WTC11 (cell line): Measurements from ENCODE around the gene NUDCD2. TPM values are rescaled to one million over a fixed set of nuclear protein-coding genes. Genes with fewer than 3 reads are reported as not detected.

Experiments used
- ATAC-seq: fragments of 200-7000 bp; cut with Tn5 transposase; 2 replicates; pipeline ENCODE4 v1.10.0; 2021; ENCODE audit warnings: mild to moderate bottlenecking, moderate library complexity
- CTCF ChIA-PET: fragments of 300-600 bp; sonication (Branson Sonifier 250); formaldehyde crosslinking; loops from one replicate; lab custom pipeline; 2021; ENCODE audit warnings: antibody characterized with exemption; lab: Charles Lee
- POLR2A ChIA-PET: fragments of 350-600 bp; sonication (Branson Sonifier 250); formaldehyde crosslinking; loops from one replicate; lab custom pipeline; 2021; ENCODE audit warnings: antibody characterized with exemption; lab: Charles Lee
- DNase-seq: peaks from one replicate; pipeline ENCODE4 v3.0.0; 2021; ENCODE audit warnings: low spot score
- H3K27ac Mint-ChIP-seq: 2 replicates; pipeline ENCODE4 v1.8.0; 2021; ENCODE audit warnings: mixed read lengths
- H3K27me3 Mint-ChIP-seq: 2 replicates; pipeline ENCODE4 v1.8.0; 2021; ENCODE audit warnings: low read depth, mild to moderate bottlenecking, moderate library complexity, mixed read lengths
- H3K36me3 Mint-ChIP-seq: 2 replicates; pipeline ENCODE4 v1.8.0; 2021; ENCODE audit warnings: mixed read lengths
- H3K4me1 Mint-ChIP-seq: 2 replicates; pipeline ENCODE4 v1.8.0; 2022; ENCODE audit warnings: mixed read lengths
- H3K4me3 Mint-ChIP-seq: 2 replicates; pipeline ENCODE4 v1.8.0; 2021; ENCODE audit warnings: mild to moderate bottlenecking, moderate library complexity, mixed read lengths
- H3K9me3 Mint-ChIP-seq: 2 replicates; pipeline ENCODE4 v1.8.0; 2021; ENCODE audit warnings: mixed read lengths
- CBFB ChIP-seq: sonication (generic); formaldehyde crosslinking; IDR thresholded peaks from 2 replicates; pipeline ENCODE4 v1.8.1; 2022; ENCODE audit warnings: mild to moderate bottlenecking, low read depth, missing genetic modification reagents
- CREM ChIP-seq: sonication (generic); formaldehyde crosslinking; IDR thresholded peaks from 2 replicates; pipeline ENCODE4 v1.8.1; 2022; ENCODE audit warnings: mild to moderate bottlenecking, missing genetic modification reagents, moderate library complexity
- CTCF ChIP-seq: fragments of 200-600 bp; IDR thresholded peaks from 2 replicates; pipeline ENCODE4 v1.8.0; 2022; ENCODE audit warnings: antibody characterized with exemption
- E2F4 ChIP-seq: sonication (generic); formaldehyde crosslinking; IDR thresholded peaks from 2 replicates; pipeline ENCODE4 v1.8.1; 2022; ENCODE audit warnings: low read depth, mild to moderate bottlenecking, moderate library complexity, missing genetic modification reagents, borderline replicate concordance
- E2F5 ChIP-seq: sonication (generic); formaldehyde crosslinking; IDR thresholded peaks from 2 replicates; pipeline ENCODE4 v1.8.1; 2022; ENCODE audit warnings: mild to moderate bottlenecking, moderate library complexity, missing genetic modification reagents
- FOXK1 ChIP-seq: sonication (generic); formaldehyde crosslinking; IDR thresholded peaks from 2 replicates; pipeline ENCODE4 v1.8.0; 2022; ENCODE audit warnings: mild to moderate bottlenecking, moderate library complexity, missing genetic modification reagents
- MXD4 ChIP-seq: fragments of 250-450 bp; sonication (Bioruptor Pico); IDR thresholded peaks from 2 replicates; pipeline ENCODE4 v1.8.0; 2021; ENCODE audit warnings: mild to moderate bottlenecking, moderate library complexity, borderline replicate concordance
- OVOL2 ChIP-seq: fragments of 250-450 bp; sonication (Bioruptor Pico); IDR thresholded peaks from 2 replicates; pipeline ENCODE4 v1.9.0; 2021; ENCODE audit warnings: mild to moderate bottlenecking, borderline replicate concordance
- RELA ChIP-seq: sonication (generic); formaldehyde crosslinking; IDR thresholded peaks from 2 replicates; pipeline ENCODE4 v1.8.1; 2022; ENCODE audit warnings: missing genetic modification reagents, mild to moderate bottlenecking, borderline replicate concordance
- TCF7 ChIP-seq: sonication (generic); formaldehyde crosslinking; IDR thresholded peaks from 2 replicates; pipeline ENCODE4 v1.8.0; 2022; ENCODE audit warnings: mild to moderate bottlenecking, low read depth, missing genetic modification reagents, moderate library complexity
- ZNF121 ChIP-seq: sonication (generic); formaldehyde crosslinking; IDR thresholded peaks from 2 replicates; pipeline ENCODE4 v1.8.0; 2023; ENCODE audit warnings: missing genetic modification reagents
- ZNF317 ChIP-seq: sonication (generic); formaldehyde crosslinking; IDR thresholded peaks from 2 replicates; pipeline ENCODE4 v1.8.1; 2023; ENCODE audit warnings: low read depth, mild to moderate bottlenecking, moderate library complexity, missing genetic modification reagents, borderline replicate concordance
- ZNF416 ChIP-seq: fragments of 250-450 bp; sonication (Bioruptor Pico); IDR thresholded peaks from 2 replicates; pipeline ENCODE4 v1.9.0; 2021; ENCODE audit warnings: mild to moderate bottlenecking, inconsistent platforms
- ZNF532 ChIP-seq: fragments of 250-450 bp; sonication (Bioruptor Pico); IDR thresholded peaks from 2 replicates; pipeline ENCODE4 v1.9.0; 2021; ENCODE audit warnings: mild to moderate bottlenecking, borderline replicate concordance
- total RNA-seq: library from RNA; stranded (reverse); gene quantifications from 3 replicates; pipeline ENCODE4 v1.2.3, GENCODE V29; 2021
- TF ChIP-seq, protein P1 (sequence below): sonication (generic); formaldehyde crosslinking; IDR thresholded peaks from 2 replicates; pipeline ENCODE4 v1.8.0; 2022; ENCODE audit warnings: mild to moderate bottlenecking, missing genetic modification reagents
- TF ChIP-seq, protein P2 (sequence below): sonication (generic); formaldehyde crosslinking; IDR thresholded peaks from 2 replicates; pipeline ENCODE4 v1.8.1; 2023; ENCODE audit warnings: mild to moderate bottlenecking, missing genetic modification reagents, moderate library complexity
- TF ChIP-seq, protein P3 (sequence below): sonication (generic); formaldehyde crosslinking; IDR thresholded peaks from 2 replicates; pipeline ENCODE4 v1.8.1; 2023; ENCODE audit warnings: mild to moderate bottlenecking, missing genetic modification reagents
- TF ChIP-seq, protein P4 (sequence below): sonication (generic); formaldehyde crosslinking; conservative IDR thresholded peaks from 2 replicates; pipeline ENCODE4 v1.8.1; 2023; ENCODE audit warnings: mild to moderate bottlenecking, low read depth, missing genetic modification reagents, moderate library complexity

The NUDCD2 gene
- total RNA-seq, 1 experiment from 2014 or later = 73.4 TPM

GRCh38 chr5:163463063-163463435, 3.1 kb upstream of the NUDCD2 start:
- H3K9me3 Mint-ChIP-seq = no peaks in the 10 kb centered on the region
- DNase-seq = no peak
- H3K4me3 Mint-ChIP-seq = no peak overlapping the region
- H3K27ac Mint-ChIP-seq = no peak overlapping the region
- H3K36me3 Mint-ChIP-seq = peaks cover 31% of the 10 kb centered on the region
- no peak for TF ChIP-seq TCF7 (CRISPR knock-in tag)
- TF ChIP-seq CREM (CRISPR knock-in tag) = no peak
- TF ChIP-seq, protein P1, sequence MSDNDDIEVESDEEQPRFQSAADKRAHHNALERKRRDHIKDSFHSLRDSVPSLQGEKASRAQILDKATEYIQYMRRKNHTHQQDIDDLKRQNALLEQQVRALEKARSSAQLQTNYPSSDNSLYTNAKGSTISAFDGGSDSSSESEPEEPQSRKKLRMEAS (CRISPR knock-in tag) = no peak
- TF ChIP-seq MXD4 (CRISPR knock-in tag) = no peak
- no peak for TF ChIP-seq FOXK1
- no peak for TF ChIP-seq E2F5 (CRISPR knock-in tag)
- TF ChIP-seq CBFB (CRISPR knock-in tag) = no peak
- TF ChIP-seq, protein P2, sequence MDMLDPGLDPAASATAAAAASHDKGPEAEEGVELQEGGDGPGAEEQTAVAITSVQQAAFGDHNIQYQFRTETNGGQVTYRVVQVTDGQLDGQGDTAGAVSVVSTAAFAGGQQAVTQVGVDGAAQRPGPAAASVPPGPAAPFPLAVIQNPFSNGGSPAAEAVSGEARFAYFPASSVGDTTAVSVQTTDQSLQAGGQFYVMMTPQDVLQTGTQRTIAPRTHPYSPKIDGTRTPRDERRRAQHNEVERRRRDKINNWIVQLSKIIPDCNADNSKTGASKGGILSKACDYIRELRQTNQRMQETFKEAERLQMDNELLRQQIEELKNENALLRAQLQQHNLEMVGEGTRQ (CRISPR knock-in tag) = no peak
- TF ChIP-seq E2F4 (CRISPR knock-in tag) = no peak
- TF ChIP-seq ZNF416 (CRISPR knock-in tag) = no peak
- H3K27me3 Mint-ChIP-seq = peaks cover 3% of the 10 kb centered on the region
- ChIA-PET CTCF (no interaction called here), POLR2A (no interaction called here)
- no peak for ATAC-seq
- peaks cover 14% of the 10 kb centered on the region for H3K4me1 Mint-ChIP-seq

DNA sequence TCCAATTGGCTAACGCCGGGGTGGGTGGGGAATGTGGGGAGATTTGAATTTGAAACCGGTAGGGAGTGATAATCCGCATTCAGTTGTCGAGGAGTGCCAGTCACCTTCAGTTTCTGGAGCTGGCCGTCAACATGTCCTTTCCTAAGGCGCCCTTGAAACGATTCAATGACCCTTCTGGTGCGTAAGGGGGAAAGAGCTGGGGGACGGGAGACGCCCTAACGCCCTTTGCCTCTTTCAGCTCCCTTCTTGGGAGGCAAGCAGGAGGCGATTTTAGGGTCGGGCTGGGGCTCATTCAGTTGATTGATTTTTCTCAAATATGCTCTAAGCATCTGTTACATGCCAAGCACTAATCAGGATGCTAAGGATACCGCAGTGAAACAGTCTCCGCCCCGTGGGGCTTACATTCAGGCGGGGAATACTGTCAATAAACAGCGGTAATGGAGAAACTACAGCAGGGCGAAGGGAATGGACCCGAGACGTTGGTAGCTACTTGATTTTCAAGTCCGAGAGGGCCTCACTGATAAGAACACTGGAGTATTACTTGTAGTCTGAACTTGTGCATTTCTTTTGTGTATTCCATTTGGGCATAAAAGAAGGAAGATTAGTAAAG, 765 bp upstream of the NUDCD2 start, which contains the start of gene HMMR:
Gene HMMR (plus strand): TSS at position 71 of the 610 bp plus-strand sequence. CDS start 61 bp downstream, at position 132.
- peaks cover 3% of the 10 kb centered on the region for H3K27me3 Mint-ChIP-seq
- ATAC-seq = peak; percentile 5
- ChIA-PET POLR2A (interaction anchor here (0.6 to 5.0 kb wide), 12 partner anchors 10 to 1011 kb away, joined by 3 to 77 read pairs (median 4); partner anchors contain the start of genes CCNG1 and MAT2B), CTCF (interaction anchor here (0.7 to 2.5 kb wide), 5 partner anchors 23 to 105 kb away, joined by 3 to 11 read pairs (median 6); partner anchors contain the start of gene CCNG1)
- no peaks in the 10 kb centered on the region for H3K9me3 Mint-ChIP-seq
- peak within 1 kb of the TSS; percentile 99 for H3K4me3 Mint-ChIP-seq
- no peak for DNase-seq
- peaks cover 33% of the 10 kb centered on the region for H3K36me3 Mint-ChIP-seq
- H3K27ac Mint-ChIP-seq = peak within 1 kb of the TSS; percentile 100
- peaks cover 28% of the 10 kb centered on the region for H3K4me1 Mint-ChIP-seq
- TF ChIP-seq, protein P3, sequence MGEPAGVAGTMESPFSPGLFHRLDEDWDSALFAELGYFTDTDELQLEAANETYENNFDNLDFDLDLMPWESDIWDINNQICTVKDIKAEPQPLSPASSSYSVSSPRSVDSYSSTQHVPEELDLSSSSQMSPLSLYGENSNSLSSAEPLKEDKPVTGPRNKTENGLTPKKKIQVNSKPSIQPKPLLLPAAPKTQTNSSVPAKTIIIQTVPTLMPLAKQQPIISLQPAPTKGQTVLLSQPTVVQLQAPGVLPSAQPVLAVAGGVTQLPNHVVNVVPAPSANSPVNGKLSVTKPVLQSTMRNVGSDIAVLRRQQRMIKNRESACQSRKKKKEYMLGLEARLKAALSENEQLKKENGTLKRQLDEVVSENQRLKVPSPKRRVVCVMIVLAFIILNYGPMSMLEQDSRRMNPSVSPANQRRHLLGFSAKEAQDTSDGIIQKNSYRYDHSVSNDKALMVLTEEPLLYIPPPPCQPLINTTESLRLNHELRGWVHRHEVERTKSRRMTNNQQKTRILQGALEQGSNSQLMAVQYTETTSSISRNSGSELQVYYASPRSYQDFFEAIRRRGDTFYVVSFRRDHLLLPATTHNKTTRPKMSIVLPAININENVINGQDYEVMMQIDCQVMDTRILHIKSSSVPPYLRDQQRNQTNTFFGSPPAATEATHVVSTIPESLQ (CRISPR knock-in tag) = no peak
- TF ChIP-seq ZNF317 (CRISPR knock-in tag) = no peak
- no peak for TF ChIP-seq ZNF121 (CRISPR knock-in tag)
- TF ChIP-seq ZNF532 (CRISPR knock-in tag) = 0 out of 2 replicates have a peak, but pooled peaks have one; percentile 24
- TF ChIP-seq RELA (CRISPR knock-in tag) = no peak
- 0 out of 2 replicates have a peak, but pooled peaks have one; percentile 39 for TF ChIP-seq FOXK1
- TF ChIP-seq CTCF = no peak
- TF ChIP-seq, protein P4, sequence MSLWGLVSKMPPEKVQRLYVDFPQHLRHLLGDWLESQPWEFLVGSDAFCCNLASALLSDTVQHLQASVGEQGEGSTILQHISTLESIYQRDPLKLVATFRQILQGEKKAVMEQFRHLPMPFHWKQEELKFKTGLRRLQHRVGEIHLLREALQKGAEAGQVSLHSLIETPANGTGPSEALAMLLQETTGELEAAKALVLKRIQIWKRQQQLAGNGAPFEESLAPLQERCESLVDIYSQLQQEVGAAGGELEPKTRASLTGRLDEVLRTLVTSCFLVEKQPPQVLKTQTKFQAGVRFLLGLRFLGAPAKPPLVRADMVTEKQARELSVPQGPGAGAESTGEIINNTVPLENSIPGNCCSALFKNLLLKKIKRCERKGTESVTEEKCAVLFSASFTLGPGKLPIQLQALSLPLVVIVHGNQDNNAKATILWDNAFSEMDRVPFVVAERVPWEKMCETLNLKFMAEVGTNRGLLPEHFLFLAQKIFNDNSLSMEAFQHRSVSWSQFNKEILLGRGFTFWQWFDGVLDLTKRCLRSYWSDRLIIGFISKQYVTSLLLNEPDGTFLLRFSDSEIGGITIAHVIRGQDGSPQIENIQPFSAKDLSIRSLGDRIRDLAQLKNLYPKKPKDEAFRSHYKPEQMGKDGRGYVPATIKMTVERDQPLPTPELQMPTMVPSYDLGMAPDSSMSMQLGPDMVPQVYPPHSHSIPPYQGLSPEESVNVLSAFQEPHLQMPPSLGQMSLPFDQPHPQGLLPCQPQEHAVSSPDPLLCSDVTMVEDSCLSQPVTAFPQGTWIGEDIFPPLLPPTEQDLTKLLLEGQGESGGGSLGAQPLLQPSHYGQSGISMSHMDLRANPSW (CRISPR knock-in tag) = no peak
- TF ChIP-seq OVOL2 (CRISPR knock-in tag) = no peak
